NB4 (cell line): ENCODE results near the gene CFAP20.

Experiments used
- CTCF ChIP-seq: IDR thresholded peaks from one replicate; pipeline ENCODE4 v1.5.1; 2012; ENCODE audit warnings: low read depth, low read length
- POLR2A ChIP-seq: IDR thresholded peaks from 2 replicates; pipeline ENCODE4 v1.6.1; 2011; ENCODE audit warnings: mild to moderate bottlenecking; ENCODE audit not compliant: insufficient read length; ENCODE audit errors: extremely low read depth

- TF ChIP-seq CTCF (no peak), POLR2A (no peak)
These were observed 42.6 kb downstream of the CFAP20 start for GRCh38 chr16:58086381-58087208.
